Activated CD4-positive, alpha-beta T cell treated with anti-CD3 and anti-CD28 coated beads, Interleukin-2, amount 50 U/mL, for 1 hour (primary cell): ENCODE results near the gene FBXW8.
A peak's percentile ranks its signal among the peaks of the same experiment; 100 is the strongest.

Experiments
- DNase-seq: peaks from one replicate; pipeline ENCODE4 v3.0.0-alpha.2; 2020

FBXW8 gene

GRCh38 chr12:116887897-116888296, 22.9 kb upstream of the FBXW8 start:
- no peak for DNase-seq

- no peak for DNase-seq
Measured at GRCh38 chr12:116890330-116890729, 20.4 kb upstream of the FBXW8 start.

- DNase-seq: no peak
Measured at GRCh38 chr12:116891019-116891418, 19.7 kb upstream of the FBXW8 start.

GRCh38 chr12:116892349-116893140, 18.2 kb upstream of the FBXW8 start:
- no peak for DNase-seq

GRCh38 chr12:116894913-116895312, 15.8 kb upstream of the FBXW8 start:
- DNase-seq: no peak

- DNase-seq: no peak
Measured at GRCh38 chr12:116896411-116896924, 14.3 kb upstream of the FBXW8 start.

- no peak for DNase-seq
Measured at GRCh38 chr12:116897476-116897875, 13.3 kb upstream of the FBXW8 start.

GRCh38 chr12:116898669-116899068, 12.1 kb upstream of the FBXW8 start:
- no peak for DNase-seq

GRCh38 chr12:116901612-116902011, 9.1 kb upstream of the FBXW8 start:
- no peak for DNase-seq

- DNase-seq: no peak
Measured at GRCh38 chr12:116903818-116904217, 6.9 kb upstream of the FBXW8 start.

- no peak for DNase-seq
Measured at GRCh38 chr12:116906285-116906684, 4.5 kb upstream of the FBXW8 start.

GRCh38 chr12:116910280-116910644, 488 bp upstream of the FBXW8 start:
- no peak for DNase-seq

GRCh38 chr12:116915326-116915725, 4.6 kb downstream of the FBXW8 start:
- DNase-seq: no peak

GRCh38 chr12:116916122-116916521, 5.4 kb downstream of the FBXW8 start:
- no peak for DNase-seq

GRCh38 chr12:116916714-116917114, 6.0 kb downstream of the FBXW8 start:
- DNase-seq: peak; percentile 40

- DNase-seq: no peak
Measured at GRCh38 chr12:116918464-116918863, 7.7 kb downstream of the FBXW8 start.

GRCh38 chr12:116919247-116919661, 8.5 kb downstream of the FBXW8 start:
- no peak for DNase-seq

GRCh38 chr12:116919706-116920485, 9.1 kb downstream of the FBXW8 start:
- no peak for DNase-seq

- no peak for DNase-seq
Measured at GRCh38 chr12:116920939-116921338, 10.2 kb downstream of the FBXW8 start.

GRCh38 chr12:116922194-116922897, 11.6 kb downstream of the FBXW8 start:
- no peak for DNase-seq

GRCh38 chr12:116924558-116925453, 14.1 kb downstream of the FBXW8 start:
- DNase-seq: peak; percentile 22
